ENCODE measurements around the gene COIL. TPM values are rescaled to one million over a fixed set of nuclear protein-coding genes. Genes with fewer than 3 reads are reported as not detected.

Gene COIL
- total and polyA plus RNA-seq, 2 of the 13 experiments (the other 11 are each of a cell fraction or from before 2014, with no cell fraction given), result 8.1 to 29.4 TPM

DNA sequence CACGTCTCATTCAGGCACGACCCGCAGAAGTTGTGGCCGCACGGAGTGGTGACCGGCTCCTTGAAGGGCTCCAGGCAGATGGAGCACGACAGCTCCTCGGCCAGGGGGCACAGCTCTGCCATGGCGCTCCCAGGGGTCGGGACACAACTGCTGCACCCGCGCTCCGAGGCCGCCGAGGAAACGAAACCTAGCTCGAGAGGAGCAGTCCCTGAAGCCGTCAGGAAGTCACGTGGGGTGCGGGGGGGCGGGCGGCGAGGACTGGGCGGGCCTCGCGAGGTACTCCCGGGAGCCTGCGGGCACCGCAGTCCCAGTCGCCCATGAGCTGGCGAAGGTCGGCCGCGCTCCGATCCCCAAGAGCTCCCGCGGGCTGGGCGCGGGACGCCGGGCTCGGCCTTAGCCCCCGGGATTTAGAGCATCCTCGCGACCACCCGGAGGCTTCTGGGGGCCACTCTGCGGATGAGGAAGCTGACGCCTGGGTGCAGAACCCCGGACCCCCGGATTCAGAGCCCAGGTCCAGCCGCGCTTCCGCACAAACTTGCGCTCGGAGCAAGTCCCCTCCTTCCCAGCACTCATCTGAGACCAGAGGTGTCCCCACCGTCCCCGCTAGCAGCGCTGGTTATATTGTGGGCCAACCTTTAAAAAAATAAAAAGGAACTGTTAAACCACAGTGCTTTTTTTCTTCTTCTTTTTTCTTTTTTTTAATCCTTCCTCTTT is 46.8 kb downstream of the COIL start, which contains the start of gene TRIM25 (continued):
- TF ChIP-seq TCF12 (IDR thresholded peaks at IDR 0.05) (no peak), TCF12 (CRISPR knock-in tag; IDR thresholded peaks at IDR 0.05) (peak; percentile 71), ZNF367 (CRISPR knock-in tag; IDR thresholded peaks at IDR 0.05; ENCODE audit: borderline replicate concordance) (0 out of 2 replicates have a peak, but pooled peaks have one; percentile 19), ZEB1 (IDR thresholded peaks at IDR 0.05; ENCODE audit: insufficient replicate concordance, low read depth) (peak; percentile 51), SATB2 (CRISPR knock-in tag; IDR thresholded peaks at IDR 0.05) (peak; percentile 56), ZNF737 (CRISPR knock-in tag; IDR thresholded peaks at IDR 0.05; ENCODE audit: borderline replicate concordance) (0 out of 2 replicates have a peak, but pooled peaks have one; percentile 64), ZNF883 (CRISPR knock-in tag; IDR thresholded peaks at IDR 0.05; ENCODE audit: not compliant biosample characterization) (peak; percentile 80), RBM22 (optimal IDR thresholded peaks at IDR 0.05; ENCODE audit: low read length) (no peak), DMAP1 (CRISPR knock-in tag; IDR thresholded peaks at IDR 0.05) (peak; percentile 89), RXRA (CRISPR knock-in tag; IDR thresholded peaks at IDR 0.05) (peak; percentile 72), MLX (CRISPR knock-in tag; IDR thresholded peaks at IDR 0.05) (peak; percentile 48), CEBPB (IDR thresholded peaks at IDR 0.05; ENCODE audit: borderline replicate concordance, low read depth, low read length) (no peak), ARID2 (CRISPR knock-in tag; IDR thresholded peaks at IDR 0.05; ENCODE audit: borderline replicate concordance) (peak; percentile 88; the same call in 1 of the 2 replicates)
- TF ChIP-seq, protein P1, sequence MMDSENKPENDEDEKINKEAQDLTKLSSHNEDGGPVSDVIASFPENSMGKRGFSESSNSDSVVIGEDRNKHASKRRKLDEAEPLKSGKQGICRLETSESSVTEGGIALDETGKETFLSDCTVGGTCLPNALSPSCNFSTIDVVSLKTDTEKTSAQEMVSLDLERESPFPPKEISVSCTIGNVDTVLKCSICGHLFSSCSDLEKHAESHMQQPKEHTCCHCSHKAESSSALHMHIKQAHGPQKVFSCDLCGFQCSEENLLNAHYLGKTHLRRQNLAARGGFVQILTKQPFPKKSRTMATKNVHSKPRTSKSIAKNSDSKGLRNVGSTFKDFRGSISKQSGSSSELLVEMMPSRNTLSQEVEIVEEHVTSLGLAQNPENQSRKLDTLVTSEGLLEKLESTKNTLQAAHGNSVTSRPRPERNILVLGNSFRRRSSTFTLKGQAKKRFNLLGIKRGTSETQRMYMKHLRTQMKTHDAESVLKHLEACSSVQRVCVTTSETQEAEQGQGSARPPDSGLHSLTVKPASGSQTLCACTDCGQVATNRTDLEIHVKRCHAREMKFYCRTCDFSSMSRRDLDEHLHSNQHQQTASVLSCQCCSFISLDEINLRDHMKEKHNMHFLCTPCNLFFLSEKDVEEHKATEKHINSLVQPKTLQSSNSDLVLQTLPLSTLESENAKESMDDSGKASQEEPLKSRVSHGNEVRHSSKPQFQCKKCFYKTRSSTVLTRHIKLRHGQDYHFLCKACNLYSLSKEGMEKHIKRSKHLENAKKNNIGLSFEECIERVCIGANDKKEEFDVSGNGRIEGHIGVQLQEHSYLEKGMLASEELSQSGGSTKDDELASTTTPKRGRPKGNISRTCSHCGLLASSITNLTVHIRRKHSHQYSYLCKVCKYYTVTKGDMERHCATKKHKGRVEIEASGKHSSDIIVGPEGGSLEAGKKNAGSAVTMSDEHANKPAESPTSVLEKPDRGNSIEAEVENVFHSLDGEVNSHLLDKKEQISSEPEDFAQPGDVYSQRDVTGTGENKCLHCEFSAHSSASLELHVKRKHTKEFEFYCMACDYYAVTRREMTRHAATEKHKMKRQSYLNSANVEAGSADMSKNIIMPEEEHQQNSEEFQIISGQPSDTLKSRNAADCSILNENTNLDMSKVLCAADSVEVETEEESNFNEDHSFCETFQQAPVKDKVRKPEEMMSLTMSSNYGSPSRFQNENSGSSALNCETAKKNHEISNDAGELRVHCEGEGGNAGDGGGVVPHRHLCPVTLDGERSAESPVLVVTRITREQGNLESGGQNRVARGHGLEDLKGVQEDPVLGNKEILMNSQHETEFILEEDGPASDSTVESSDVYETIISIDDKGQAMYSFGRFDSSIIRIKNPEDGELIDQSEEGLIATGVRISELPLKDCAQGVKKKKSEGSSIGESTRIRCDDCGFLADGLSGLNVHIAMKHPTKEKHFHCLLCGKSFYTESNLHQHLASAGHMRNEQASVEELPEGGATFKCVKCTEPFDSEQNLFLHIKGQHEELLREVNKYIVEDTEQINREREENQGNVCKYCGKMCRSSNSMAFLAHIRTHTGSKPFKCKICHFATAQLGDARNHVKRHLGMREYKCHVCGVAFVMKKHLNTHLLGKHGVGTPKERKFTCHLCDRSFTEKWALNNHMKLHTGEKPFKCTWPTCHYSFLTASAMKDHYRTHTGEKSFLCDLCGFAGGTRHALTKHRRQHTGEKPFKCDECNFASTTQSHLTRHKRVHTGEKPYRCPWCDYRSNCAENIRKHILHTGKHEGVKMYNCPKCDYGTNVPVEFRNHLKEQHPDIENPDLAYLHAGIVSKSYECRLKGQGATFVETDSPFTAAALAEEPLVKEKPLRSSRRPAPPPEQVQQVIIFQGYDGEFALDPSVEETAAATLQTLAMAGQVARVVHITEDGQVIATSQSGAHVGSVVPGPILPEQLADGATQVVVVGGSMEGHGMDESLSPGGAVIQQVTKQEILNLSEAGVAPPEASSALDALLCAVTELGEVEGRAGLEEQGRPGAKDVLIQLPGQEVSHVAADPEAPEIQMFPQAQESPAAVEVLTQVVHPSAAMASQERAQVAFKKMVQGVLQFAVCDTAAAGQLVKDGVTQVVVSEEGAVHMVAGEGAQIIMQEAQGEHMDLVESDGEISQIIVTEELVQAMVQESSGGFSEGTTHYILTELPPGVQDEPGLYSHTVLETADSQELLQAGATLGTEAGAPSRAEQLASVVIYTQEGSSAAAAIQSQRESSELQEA (CRISPR knock-in tag; IDR thresholded peaks at IDR 0.05; ENCODE audit: not compliant biosample characterization), result peak; percentile 51
- TF ChIP-seq, protein P2, sequence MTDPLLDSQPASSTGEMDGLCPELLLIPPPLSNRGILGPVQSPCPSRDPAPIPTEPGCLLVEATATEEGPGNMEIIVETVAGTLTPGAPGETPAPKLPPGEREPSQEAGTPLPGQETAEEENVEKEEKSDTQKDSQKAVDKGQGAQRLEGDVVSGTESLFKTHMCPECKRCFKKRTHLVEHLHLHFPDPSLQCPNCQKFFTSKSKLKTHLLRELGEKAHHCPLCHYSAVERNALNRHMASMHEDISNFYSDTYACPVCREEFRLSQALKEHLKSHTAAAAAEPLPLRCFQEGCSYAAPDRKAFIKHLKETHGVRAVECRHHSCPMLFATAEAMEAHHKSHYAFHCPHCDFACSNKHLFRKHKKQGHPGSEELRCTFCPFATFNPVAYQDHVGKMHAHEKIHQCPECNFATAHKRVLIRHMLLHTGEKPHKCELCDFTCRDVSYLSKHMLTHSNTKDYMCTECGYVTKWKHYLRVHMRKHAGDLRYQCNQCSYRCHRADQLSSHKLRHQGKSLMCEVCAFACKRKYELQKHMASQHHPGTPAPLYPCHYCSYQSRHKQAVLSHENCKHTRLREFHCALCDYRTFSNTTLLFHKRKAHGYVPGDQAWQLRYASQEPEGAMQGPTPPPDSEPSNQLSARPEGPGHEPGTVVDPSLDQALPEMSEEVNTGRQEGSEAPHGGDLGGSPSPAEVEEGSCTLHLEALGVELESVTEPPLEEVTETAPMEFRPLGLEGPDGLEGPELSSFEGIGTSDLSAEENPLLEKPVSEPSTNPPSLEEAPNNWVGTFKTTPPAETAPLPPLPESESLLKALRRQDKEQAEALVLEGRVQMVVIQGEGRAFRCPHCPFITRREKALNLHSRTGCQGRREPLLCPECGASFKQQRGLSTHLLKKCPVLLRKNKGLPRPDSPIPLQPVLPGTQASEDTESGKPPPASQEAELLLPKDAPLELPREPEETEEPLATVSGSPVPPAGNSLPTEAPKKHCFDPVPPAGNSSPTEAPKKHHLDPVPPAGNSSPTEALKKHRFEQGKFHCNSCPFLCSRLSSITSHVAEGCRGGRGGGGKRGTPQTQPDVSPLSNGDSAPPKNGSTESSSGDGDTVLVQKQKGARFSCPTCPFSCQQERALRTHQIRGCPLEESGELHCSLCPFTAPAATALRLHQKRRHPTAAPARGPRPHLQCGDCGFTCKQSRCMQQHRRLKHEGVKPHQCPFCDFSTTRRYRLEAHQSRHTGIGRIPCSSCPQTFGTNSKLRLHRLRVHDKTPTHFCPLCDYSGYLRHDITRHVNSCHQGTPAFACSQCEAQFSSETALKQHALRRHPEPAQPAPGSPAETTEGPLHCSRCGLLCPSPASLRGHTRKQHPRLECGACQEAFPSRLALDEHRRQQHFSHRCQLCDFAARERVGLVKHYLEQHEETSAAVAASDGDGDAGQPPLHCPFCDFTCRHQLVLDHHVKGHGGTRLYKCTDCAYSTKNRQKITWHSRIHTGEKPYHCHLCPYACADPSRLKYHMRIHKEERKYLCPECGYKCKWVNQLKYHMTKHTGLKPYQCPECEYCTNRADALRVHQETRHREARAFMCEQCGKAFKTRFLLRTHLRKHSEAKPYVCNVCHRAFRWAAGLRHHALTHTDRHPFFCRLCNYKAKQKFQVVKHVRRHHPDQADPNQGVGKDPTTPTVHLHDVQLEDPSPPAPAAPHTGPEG (CRISPR knock-in tag; IDR thresholded peaks at IDR 0.05), result peak; percentile 30; the same call in 1 of the 2 replicates
